ENCODE measurements around the gene TOP1. TPM values are rescaled to one million over a fixed set of nuclear protein-coding genes. Genes with fewer than 3 reads are reported as not detected.

TOP1 gene
- total RNA-seq, 1 donor from 2014 or later, result 9.4 TPM

DNA sequence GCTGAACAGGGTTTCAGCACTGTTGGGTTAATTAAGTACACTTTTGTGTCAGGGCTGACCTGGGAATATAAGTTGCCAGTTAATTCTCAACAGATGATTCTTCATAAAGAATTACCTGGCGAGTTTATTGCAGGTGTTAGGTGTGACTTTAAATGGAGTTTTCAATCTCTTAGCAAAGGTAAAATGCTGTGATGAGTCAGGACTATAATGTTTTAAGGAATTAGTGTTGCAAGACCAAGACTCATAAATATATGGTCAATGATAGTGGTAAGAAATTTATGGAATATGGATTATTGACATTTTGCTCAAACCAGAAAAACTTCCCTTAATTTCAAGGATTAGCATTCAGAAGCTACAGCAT lies 58.7 kb downstream of the TOP1 start:
- TF ChIP-seq, protein P1, sequence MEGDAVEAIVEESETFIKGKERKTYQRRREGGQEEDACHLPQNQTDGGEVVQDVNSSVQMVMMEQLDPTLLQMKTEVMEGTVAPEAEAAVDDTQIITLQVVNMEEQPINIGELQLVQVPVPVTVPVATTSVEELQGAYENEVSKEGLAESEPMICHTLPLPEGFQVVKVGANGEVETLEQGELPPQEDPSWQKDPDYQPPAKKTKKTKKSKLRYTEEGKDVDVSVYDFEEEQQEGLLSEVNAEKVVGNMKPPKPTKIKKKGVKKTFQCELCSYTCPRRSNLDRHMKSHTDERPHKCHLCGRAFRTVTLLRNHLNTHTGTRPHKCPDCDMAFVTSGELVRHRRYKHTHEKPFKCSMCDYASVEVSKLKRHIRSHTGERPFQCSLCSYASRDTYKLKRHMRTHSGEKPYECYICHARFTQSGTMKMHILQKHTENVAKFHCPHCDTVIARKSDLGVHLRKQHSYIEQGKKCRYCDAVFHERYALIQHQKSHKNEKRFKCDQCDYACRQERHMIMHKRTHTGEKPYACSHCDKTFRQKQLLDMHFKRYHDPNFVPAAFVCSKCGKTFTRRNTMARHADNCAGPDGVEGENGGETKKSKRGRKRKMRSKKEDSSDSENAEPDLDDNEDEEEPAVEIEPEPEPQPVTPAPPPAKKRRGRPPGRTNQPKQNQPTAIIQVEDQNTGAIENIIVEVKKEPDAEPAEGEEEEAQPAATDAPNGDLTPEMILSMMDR (IDR thresholded peaks at IDR 0.05), result no peak
- Histone ChIP-seq H3K36me3 (peaks cover 33 to 50% of the 10 kb centered on the region in 2 donors), H3K9me3 (no peaks in the 10 kb centered on the region), H3K27me3 (no peaks in the 10 kb centered on the region), H3K4me1 (no peaks in the 10 kb centered on the region), H3K27ac (no peak overlapping the region), H3K4me3 (no peak overlapping the region)
- DNase-seq (ENCODE audit: low spot score in 2 of 2), result no peak
- intact Hi-C loops (cut with DNase I), result no loop called here

GRCh38 chr20:41087777-41088176 lies 59.2 kb downstream of the TOP1 start:
- Histone ChIP-seq H3K4me3 (no peak overlapping the region), H3K27ac (no peak overlapping the region), H3K9me3 (no peaks in the 10 kb centered on the region), H3K4me1 (no peaks in the 10 kb centered on the region), H3K27me3 (no peaks in the 10 kb centered on the region), H3K36me3 (peaks cover 37 to 54% of the 10 kb centered on the region in 2 donors)
- TF ChIP-seq, protein P1 (IDR thresholded peaks at IDR 0.05), result no peak
- intact Hi-C loops (cut with DNase I), result no loop called here
- no peak for DNase-seq (ENCODE audit: low spot score in 2 of 2)

DNA sequence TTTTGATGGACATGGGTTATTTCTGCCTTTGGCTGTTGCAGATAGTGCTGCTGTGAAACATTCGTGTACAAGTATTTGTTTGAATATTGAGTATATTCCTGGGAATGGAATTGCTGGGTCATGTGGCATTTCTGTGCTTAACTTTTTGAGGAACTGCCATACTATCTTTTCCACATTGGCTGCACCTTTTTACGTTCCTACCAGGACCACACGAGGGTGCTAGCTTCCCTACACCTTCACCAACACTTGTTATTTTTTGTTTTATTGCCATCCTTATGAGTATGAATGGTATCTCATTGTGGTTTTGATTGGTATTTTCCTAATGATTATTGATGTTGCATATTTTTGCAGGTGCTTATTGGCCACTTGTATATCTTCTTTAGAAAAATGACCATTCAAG lies 60.9 kb downstream of the TOP1 start:
- no peak for DNase-seq (ENCODE audit: low spot score in 2 of 2)

DNA sequence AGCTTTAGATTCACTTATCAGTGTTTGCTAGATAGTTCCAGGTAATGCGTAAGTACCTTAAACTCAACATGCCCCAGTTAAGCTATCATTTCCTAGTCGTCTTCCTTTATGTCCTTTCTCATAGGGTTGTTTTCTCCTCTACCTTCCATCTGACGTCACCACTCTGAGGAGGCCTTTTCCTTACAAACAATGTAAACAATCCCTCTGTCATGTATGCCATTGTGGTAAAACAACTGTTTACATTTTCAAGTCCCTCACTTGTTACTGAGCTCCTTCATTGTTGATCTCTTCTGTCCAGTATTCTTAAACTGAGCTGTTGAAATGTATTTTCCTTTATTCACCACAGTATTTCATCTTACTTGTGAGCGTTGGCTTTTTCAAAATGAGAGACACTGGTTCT lies 63.3 kb downstream of the TOP1 start:
- TF ChIP-seq, protein P1 (IDR thresholded peaks at IDR 0.05), result no peak
- Histone ChIP-seq H3K4me3 (no peak overlapping the region), H3K36me3 (peaks cover 38 to 50% of the 10 kb centered on the region in 2 donors), H3K27me3 (no peaks in the 10 kb centered on the region), H3K9me3 (no peaks in the 10 kb centered on the region), H3K4me1 (no peaks in the 10 kb centered on the region), H3K27ac (no peak overlapping the region)
- intact Hi-C loops (cut with DNase I), result no loop called here
- DNase-seq (ENCODE audit: low spot score in 2 of 2), result no peak

More for the DNA sequence above, 60.9 kb downstream of the TOP1 start:
- TF ChIP-seq, protein P1 (IDR thresholded peaks at IDR 0.05), result no peak
- intact Hi-C loops (cut with DNase I), result no loop called here
- Histone ChIP-seq H3K27me3 (no peaks in the 10 kb centered on the region), H3K4me3 (no peak overlapping the region), H3K4me1 (no peaks in the 10 kb centered on the region), H3K27ac (no peak overlapping the region), H3K9me3 (no peaks in the 10 kb centered on the region), H3K36me3 (peaks cover 34 to 58% of the 10 kb centered on the region in 2 donors)

DNA sequence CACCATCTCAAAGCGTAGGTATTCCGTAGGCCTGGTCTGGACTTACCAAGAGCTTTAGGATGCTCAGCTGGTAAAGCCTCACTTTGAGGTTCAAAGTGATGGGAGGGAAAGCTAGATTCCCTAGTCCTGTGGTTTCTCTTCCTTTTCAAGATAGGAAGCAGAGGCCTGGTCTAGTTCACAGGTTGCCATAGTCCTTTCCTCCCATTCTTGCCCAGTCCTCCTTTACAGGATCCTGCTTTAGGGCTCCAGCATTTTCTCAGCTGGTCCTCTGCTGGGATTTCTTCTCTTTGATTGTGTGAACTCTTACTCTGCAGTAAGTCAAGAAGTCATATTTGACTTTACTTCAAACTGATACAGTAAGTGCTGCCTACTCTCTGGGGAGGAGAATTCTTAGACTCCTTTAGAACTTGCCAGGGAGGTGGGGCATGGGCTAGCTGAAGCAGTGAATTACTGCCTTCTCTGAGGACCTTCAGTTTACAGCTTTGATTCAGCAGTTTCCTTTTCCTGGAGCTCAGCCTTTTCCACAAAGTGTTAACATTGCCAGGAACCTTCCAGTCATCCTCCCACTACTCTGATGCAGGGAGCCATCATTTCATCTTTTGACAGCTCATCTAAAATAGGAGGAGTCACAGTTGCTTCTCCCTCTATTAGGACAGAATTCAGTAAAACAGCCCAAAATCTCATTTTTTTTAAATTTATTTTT lies 65.9 kb downstream of the TOP1 start:
- no peaks in the 10 kb centered on the region for H3K9me3 ChIP-seq
- intact Hi-C loops (cut with DNase I), result loop anchor here (1.0 kb wide), 2 partner anchors 104 to 126 kb away; no protein-coding TSS in a partner anchor
- H3K27me3 ChIP-seq, result no peaks in the 10 kb centered on the region
- H3K36me3 ChIP-seq, result peaks cover 47 to 64% of the 10 kb centered on the region in 2 donors
- no peaks in the 10 kb centered on the region for H3K4me1 ChIP-seq
- H3K4me3 ChIP-seq, result no peak overlapping the region
- TF ChIP-seq, protein P1 (IDR thresholded peaks at IDR 0.05), result no peak
- DNase-seq (ENCODE audit: low spot score in 2 of 2), result no peak
- no peak overlapping the region for H3K27ac ChIP-seq
